ENCODE measurements around the gene ACTL8.
A peak's percentile ranks its signal among the peaks of the same experiment; 100 is the strongest.

ACTL8 gene

GRCh38 chr1:17805869-17806684, 50.9 kb downstream of the ACTL8 start:
- no peak for DNase-seq (ENCODE audit: low spot score)

- DNase-seq (ENCODE audit: low spot score), result no peak
Measured at GRCh38 chr1:17808816-17809215, 53.7 kb downstream of the ACTL8 start.

- no peak for DNase-seq (ENCODE audit: low spot score)
Measured at GRCh38 chr1:17810668-17811067, 55.5 kb downstream of the ACTL8 start.

- DNase-seq (ENCODE audit: low spot score), result no peak
Measured at GRCh38 chr1:17816511-17816910, 61.4 kb downstream of the ACTL8 start.

- no peak for DNase-seq (ENCODE audit: low spot score)
Measured at GRCh38 chr1:17819129-17819802, 64.1 kb downstream of the ACTL8 start.

- DNase-seq (ENCODE audit: low spot score), result no peak
Measured at GRCh38 chr1:17820198-17820597, 65.1 kb downstream of the ACTL8 start.

GRCh38 chr1:17822741-17823426, 67.8 kb downstream of the ACTL8 start:
- no peak for DNase-seq (ENCODE audit: low spot score)

GRCh38 chr1:17825273-17826164, 70.4 kb downstream of the ACTL8 start:
- no peak for DNase-seq (ENCODE audit: low spot score)

GRCh38 chr1:17826165-17826488, 71.0 kb downstream of the ACTL8 start:
- peak; percentile 63 for DNase-seq (ENCODE audit: low spot score)

GRCh38 chr1:17828991-17829390, 73.9 kb downstream of the ACTL8 start:
- DNase-seq (ENCODE audit: low spot score), result no peak

- no peak for DNase-seq (ENCODE audit: low spot score)
Measured at GRCh38 chr1:17829579-17829978, 74.4 kb downstream of the ACTL8 start.

GRCh38 chr1:17831597-17831996, 76.5 kb downstream of the ACTL8 start:
- DNase-seq (ENCODE audit: low spot score), result no peak

- no peak for DNase-seq (ENCODE audit: low spot score)
Measured at GRCh38 chr1:17833661-17834501, 78.7 kb downstream of the ACTL8 start.

GRCh38 chr1:17834561-17835100, 79.5 kb downstream of the ACTL8 start:
- DNase-seq (ENCODE audit: low spot score), result no peak

- DNase-seq (ENCODE audit: low spot score), result no peak
Measured at GRCh38 chr1:17837233-17838030, 82.3 kb downstream of the ACTL8 start.

- no peak for DNase-seq (ENCODE audit: low spot score)
Measured at GRCh38 chr1:17839641-17840196, 84.6 kb downstream of the ACTL8 start.

- no peak for DNase-seq (ENCODE audit: low spot score)
Measured at GRCh38 chr1:17841944-17842343, 86.8 kb downstream of the ACTL8 start.

- no peak for DNase-seq (ENCODE audit: low spot score)
Measured at GRCh38 chr1:17842686-17843085, 87.6 kb downstream of the ACTL8 start.

- no peak for DNase-seq (ENCODE audit: low spot score)
Measured at GRCh38 chr1:17844185-17844826, 89.2 kb downstream of the ACTL8 start.

All from D341Med (cell line).